Kidney epithelial cell (primary cell): ENCODE measurements around the gene PYHIN1. TPM values are rescaled to one million over a fixed set of nuclear protein-coding genes. Genes with fewer than 3 reads are reported as not detected.

Experiments used
- DNase-seq: peaks from one replicate; pipeline ENCODE4 v3.0.0-alpha.2; 2010; ENCODE audit warnings: low read depth
- H3K27me3 ChIP-seq: 2 replicates; pipeline ENCODE4 v1.6.0; 2011; ENCODE audit warnings: low read length; ENCODE audit not compliant: control insufficient read depth, insufficient read depth
- H3K36me3 ChIP-seq: 2 replicates; pipeline ENCODE4 v1.5.1; 2011; ENCODE audit warnings: low read length; ENCODE audit not compliant: control insufficient read depth, insufficient read depth
- H3K4me3 ChIP-seq: 2 replicates; pipeline ENCODE4 v1.5.1; 2011; ENCODE audit warnings: low read depth, mild to moderate bottlenecking, control low read depth, low read length
- CTCF ChIP-seq: IDR thresholded peaks from 2 replicates; pipeline ENCODE4 v1.5.1; 2011; ENCODE audit warnings: mild to moderate bottlenecking, moderate library complexity, low read length, control low read depth, inconsistent platforms; ENCODE audit not compliant: insufficient read depth, poor library complexity, severe bottlenecking
- total RNA-seq: library from RNA; depleted of rRNA; stranded (reverse); fragments of >200 nt; gene quantifications from 2 replicates; pipeline ENCODE4 v1.2.3, GENCODE V29; 2015

PYHIN1 gene
- total RNA-seq, 1 donor from 2014 or later, result not detected

DNA sequence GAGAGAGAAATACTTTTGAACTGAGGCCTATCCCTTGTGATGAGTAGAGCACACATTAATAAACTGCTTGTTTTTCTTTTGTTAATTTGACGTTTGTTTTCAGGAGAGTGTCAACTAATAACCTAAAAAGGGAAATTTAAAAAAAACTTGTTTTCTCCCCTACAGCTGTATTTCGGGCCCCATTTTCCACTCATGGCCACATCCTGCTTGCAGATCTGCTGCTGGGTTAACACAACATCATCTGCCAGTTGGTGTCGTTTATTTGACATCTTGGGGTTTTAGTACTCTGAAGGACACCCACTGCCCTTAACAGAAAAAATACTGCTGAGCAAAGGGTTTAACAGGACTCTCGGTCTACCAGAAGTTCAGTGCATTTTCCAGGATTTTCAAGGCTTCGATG, 848 bp upstream of the PYHIN1 start:
- H3K36me3 ChIP-seq, result no peaks in the 10 kb centered on the region
- DNase-seq, result no peak
- TF ChIP-seq CTCF, result no peak
- H3K4me3 ChIP-seq, result no peak overlapping the region
- H3K27me3 ChIP-seq, result no peaks in the 10 kb centered on the region

DNA sequence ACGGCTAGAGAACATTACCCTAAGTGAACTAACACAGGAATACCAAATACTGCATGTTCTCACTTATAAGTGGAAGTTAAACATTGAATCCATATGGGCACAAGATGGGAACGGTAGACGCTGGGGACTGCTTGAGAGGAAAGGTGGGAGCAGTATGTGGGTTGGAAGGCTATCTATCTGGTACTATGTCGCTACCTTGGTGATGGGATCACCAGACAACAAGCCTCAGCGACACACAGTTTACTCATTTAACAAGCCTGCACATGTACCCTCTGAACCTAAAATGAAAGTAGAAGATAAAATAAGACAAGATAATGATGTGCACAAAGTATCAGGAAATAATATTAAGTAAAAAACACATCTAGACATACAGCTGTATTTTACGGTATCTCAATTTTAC, 819 bp downstream of the PYHIN1 start:
- no peak for DNase-seq

GRCh38 chr1:158933621-158934020, 2.3 kb downstream of the PYHIN1 start:
- Histone ChIP-seq H3K36me3 (no peaks in the 10 kb centered on the region), H3K4me3 (no peak overlapping the region), H3K27me3 (no peaks in the 10 kb centered on the region)
- no peak for DNase-seq
- TF ChIP-seq CTCF, result no peak

More for the DNA sequence above, 819 bp downstream of the PYHIN1 start:
- no peaks in the 10 kb centered on the region for H3K36me3 ChIP-seq
- no peaks in the 10 kb centered on the region for H3K27me3 ChIP-seq
- no peak for TF ChIP-seq CTCF
- no peak overlapping the region for H3K4me3 ChIP-seq

GRCh38 chr1:158939180-158939579, 7.8 kb downstream of the PYHIN1 start:
- TF ChIP-seq CTCF, result no peak
- no peaks in the 10 kb centered on the region for H3K27me3 ChIP-seq
- no peak for DNase-seq
- H3K4me3 ChIP-seq, result no peak overlapping the region
- H3K36me3 ChIP-seq, result no peaks in the 10 kb centered on the region

DNA sequence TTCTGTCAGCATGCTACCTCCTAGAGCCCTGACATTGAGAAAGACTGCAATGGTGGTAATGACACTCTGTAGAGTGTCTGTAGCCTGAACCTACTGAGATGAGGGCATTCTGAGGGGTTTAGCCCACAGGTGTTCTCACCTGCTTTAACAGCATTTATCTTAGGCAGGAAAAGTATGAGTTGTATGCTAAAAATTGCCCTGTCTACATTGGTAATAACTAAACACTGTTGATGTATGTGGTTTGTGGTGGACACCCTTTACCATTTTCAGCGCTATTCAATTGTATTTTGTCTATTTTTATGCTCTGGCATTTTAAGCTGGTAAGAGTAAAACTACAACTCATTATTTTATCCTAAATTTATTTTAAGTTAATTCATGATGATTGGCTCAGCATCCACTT, 10.0 kb downstream of the PYHIN1 start:
- TF ChIP-seq CTCF, result no peak
- Histone ChIP-seq H3K36me3 (no peaks in the 10 kb centered on the region), H3K27me3 (no peaks in the 10 kb centered on the region), H3K4me3 (no peak overlapping the region)
- DNase-seq, result no peak

GRCh38 chr1:158942490-158942889, 11.1 kb downstream of the PYHIN1 start:
- DNase-seq, result no peak
- TF ChIP-seq CTCF, result no peak
- Histone ChIP-seq H3K36me3 (no peaks in the 10 kb centered on the region), H3K27me3 (no peaks in the 10 kb centered on the region), H3K4me3 (no peak overlapping the region)
